ENCODE results near the gene ZNF786. TPM values are rescaled to one million over a fixed set of nuclear protein-coding genes. Genes with fewer than 3 reads are reported as not detected.

The ZNF786 gene
- total and polyA plus RNA-seq, 7 donors, result 2.1 to 4.4 (median 3.1) TPM

DNA sequence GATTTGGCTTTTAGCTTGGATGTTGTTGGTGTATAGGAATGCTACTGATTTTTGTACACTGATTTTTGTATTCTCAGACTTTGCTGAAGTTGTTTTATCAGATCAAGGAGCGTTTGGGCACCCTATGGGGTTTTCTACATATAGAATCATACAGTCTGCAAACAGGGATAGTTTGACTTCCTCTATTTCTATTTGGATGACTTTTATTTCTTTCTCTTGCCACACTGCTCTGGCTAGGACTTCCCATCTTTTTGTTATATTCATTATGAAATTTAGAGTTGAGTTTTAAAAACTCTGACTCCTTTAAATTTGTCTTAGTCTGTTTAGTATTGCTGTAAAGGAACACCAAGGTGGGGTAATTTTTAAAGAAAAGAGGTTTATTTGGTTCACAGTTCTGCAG lies 4.7 kb downstream of the ZNF786 start:
- WGBS, 3 donors, result 85 to 91% (median 90%) methylated on average over 1 of the region's 1 CpG
- TF ChIP-seq, protein P1, sequence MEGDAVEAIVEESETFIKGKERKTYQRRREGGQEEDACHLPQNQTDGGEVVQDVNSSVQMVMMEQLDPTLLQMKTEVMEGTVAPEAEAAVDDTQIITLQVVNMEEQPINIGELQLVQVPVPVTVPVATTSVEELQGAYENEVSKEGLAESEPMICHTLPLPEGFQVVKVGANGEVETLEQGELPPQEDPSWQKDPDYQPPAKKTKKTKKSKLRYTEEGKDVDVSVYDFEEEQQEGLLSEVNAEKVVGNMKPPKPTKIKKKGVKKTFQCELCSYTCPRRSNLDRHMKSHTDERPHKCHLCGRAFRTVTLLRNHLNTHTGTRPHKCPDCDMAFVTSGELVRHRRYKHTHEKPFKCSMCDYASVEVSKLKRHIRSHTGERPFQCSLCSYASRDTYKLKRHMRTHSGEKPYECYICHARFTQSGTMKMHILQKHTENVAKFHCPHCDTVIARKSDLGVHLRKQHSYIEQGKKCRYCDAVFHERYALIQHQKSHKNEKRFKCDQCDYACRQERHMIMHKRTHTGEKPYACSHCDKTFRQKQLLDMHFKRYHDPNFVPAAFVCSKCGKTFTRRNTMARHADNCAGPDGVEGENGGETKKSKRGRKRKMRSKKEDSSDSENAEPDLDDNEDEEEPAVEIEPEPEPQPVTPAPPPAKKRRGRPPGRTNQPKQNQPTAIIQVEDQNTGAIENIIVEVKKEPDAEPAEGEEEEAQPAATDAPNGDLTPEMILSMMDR (IDR thresholded peaks at IDR 0.05), result no peak
- no peak overlapping the region for H3K27ac ChIP-seq
- no peaks in the 10 kb centered on the region for H3K36me3 ChIP-seq (ENCODE audit: insufficient read depth in 1 of 2, low read depth in 1 of 2)
- H3K4me3 ChIP-seq, result no peak overlapping the region
- H3K4me1 ChIP-seq, result peaks cover 6% of the 10 kb centered on the region
- H3K9me3 ChIP-seq, result no peaks in the 10 kb centered on the region
- ATAC-seq (no peak), DNase-seq (no peak)
- no peaks in the 10 kb centered on the region for H3K27me3 ChIP-seq (ENCODE audit: insufficient read depth in 3 of 3, low read length in 2 of 3)
- intact Hi-C loops (cut with DNase I), result no loop called here

DNA sequence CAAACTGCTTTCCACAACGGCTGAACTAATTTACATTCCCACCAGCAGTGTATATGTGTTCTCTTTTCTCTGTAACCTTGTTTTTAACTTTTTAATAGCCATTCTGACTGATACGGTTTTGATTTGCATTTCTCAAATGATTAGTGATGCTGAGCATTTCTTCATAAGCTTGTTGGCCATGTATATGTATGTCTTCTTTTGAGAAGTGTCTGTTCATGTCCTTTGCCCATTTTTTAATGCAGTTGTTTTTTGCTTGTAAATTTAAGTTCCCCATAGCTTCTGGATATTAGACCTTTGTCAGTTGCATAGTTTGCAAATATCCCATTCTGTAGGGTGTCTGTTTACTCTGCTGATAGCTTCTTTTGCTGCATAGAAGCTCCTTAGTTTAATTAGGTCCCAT lies 6.1 kb downstream of the ZNF786 start:
- Histone ChIP-seq H3K36me3 (ENCODE audit: insufficient read depth in 1 of 2, low read depth in 1 of 2) (no peaks in the 10 kb centered on the region), H3K27me3 (ENCODE audit: insufficient read depth in 3 of 3, low read length in 2 of 3) (no peaks in the 10 kb centered on the region), H3K9me3 (no peaks in the 10 kb centered on the region), H3K4me3 (no peak overlapping the region), H3K27ac (no peak overlapping the region), H3K4me1 (peaks cover under 1% of the 10 kb centered on the region)
- WGBS, 3 donors, result 94 to 98% (median 94%) methylated on average over 2 of the region's 2 CpGs
- ATAC-seq (no peak), DNase-seq (no peak)
- intact Hi-C loops (cut with DNase I), result no loop called here
- TF ChIP-seq, protein P1 (IDR thresholded peaks at IDR 0.05), result no peak

DNA sequence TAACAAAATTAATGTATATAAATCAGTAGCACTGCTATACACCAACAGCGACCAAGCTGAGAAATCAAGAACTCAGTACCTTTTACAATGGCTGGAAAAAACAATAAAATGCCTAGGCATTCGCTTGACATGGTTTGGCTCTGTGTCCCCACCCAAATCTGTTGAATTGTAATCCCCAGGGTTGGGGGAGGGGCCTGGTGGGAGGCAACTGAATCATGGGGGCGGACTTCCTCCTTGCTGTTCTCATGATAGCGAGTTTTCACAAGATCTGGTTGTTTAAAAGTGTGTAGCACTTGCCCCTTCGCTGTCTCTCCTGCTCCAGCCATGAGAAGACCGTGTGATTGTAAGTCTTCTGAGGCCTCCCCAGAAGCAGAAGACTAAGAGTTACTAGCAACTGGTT lies 8.6 kb downstream of the ZNF786 start:
- H3K36me3 ChIP-seq (ENCODE audit: insufficient read depth in 1 of 2, low read depth in 1 of 2), result peaks cover 0 to 12% of the 10 kb centered on the region in 2 donors
- H3K4me3 ChIP-seq, result no peak overlapping the region
- H3K27me3 ChIP-seq (ENCODE audit: insufficient read depth in 3 of 3, low read length in 2 of 3), result no peaks in the 10 kb centered on the region
- TF ChIP-seq, protein P1 (IDR thresholded peaks at IDR 0.05), result no peak
- WGBS, 3 donors, result 94 to 96% (median 95%) methylated on average over 6 of the region's 6 CpGs
- ATAC-seq (no peak), DNase-seq (no peak)
- H3K4me1 ChIP-seq, result no peaks in the 10 kb centered on the region
- intact Hi-C loops (cut with DNase I), result no loop called here
- H3K27ac ChIP-seq, result no peak overlapping the region
- H3K9me3 ChIP-seq, result no peaks in the 10 kb centered on the region

DNA sequence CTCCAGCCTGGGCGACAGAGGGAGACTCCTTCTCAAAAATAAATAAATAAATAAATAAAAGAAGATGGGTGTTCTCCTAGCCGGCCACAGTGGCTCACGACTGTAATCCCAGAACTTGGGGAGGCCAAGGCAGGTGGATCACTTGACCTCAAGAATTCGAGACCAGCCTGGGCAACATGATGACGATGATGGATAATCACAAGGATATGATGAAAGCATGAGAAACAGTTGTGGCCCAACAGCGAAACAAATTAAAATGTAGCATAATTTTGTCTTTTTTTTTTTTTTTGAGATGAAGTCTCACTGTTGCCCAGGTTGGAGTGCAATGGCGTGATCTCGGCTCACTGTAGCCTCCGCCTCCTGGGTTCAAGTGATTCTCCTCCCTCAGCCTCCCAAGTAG lies 12.9 kb downstream of the ZNF786 start:
- H3K4me3 ChIP-seq, result no peak overlapping the region
- intact Hi-C loops (cut with DNase I), result no loop called here
- H3K9me3 ChIP-seq, result no peaks in the 10 kb centered on the region
- no peak overlapping the region for H3K27ac ChIP-seq
- WGBS, 3 donors, result 83 to 90% (median 84%) methylated on average over 9 of the region's 9 CpGs
- DNase-seq (no peak), ATAC-seq (no peak)
- TF ChIP-seq, protein P1 (IDR thresholded peaks at IDR 0.05), result no peak
- no peaks in the 10 kb centered on the region for H3K27me3 ChIP-seq (ENCODE audit: insufficient read depth in 3 of 3, low read length in 2 of 3)
- no peaks in the 10 kb centered on the region for H3K4me1 ChIP-seq
- H3K36me3 ChIP-seq (ENCODE audit: insufficient read depth in 1 of 2, low read depth in 1 of 2), result peaks cover 0 to 34% of the 10 kb centered on the region in 2 donors

DNA sequence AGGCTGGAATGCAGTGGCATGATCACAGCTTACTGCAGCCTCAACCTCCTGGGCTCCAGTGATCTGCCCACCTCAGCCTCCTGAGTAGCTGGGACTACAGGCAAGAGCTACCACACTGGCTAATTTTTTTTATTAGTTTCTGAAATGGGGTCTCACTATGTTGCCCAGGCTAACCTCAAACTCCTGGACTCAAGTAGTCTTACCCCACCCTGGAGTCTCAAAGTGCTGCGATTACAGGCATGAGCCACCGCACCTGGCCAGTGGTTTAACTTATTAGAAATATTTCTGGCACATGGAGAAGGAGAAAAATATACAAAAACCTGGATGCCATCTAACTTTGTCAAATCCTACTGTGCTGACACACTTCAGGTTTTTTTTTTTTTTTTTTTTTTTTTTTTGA lies 15.2 kb downstream of the ZNF786 start:
- peaks cover 0 to 57% of the 10 kb centered on the region in 2 donors for H3K36me3 ChIP-seq (ENCODE audit: insufficient read depth in 1 of 2, low read depth in 1 of 2)
- no peaks in the 10 kb centered on the region for H3K27me3 ChIP-seq (ENCODE audit: insufficient read depth in 3 of 3, low read length in 2 of 3)
- H3K4me3 ChIP-seq, result no peak overlapping the region
- WGBS, 3 donors, result 97 to 100% (median 98%) methylated on average over 2 of the region's 2 CpGs
- TF ChIP-seq, protein P1 (IDR thresholded peaks at IDR 0.05), result no peak
- no peak overlapping the region for H3K27ac ChIP-seq
- no peak for ATAC-seq
- H3K4me1 ChIP-seq, result no peaks in the 10 kb centered on the region
- H3K9me3 ChIP-seq, result no peaks in the 10 kb centered on the region
- DNase-seq, result no peak
- intact Hi-C loops (cut with DNase I), result no loop called here

Data from psoas muscle (tissue), 8 donors.